GM20431 (cell line): Measurements from ENCODE around the gene TTC12.

Source experiments
- in situ Hi-C: fragments of 300-500 bp; cut with MseI, MboI; formaldehyde crosslinking; loops from one replicate; pipeline ENCODE4 v1.15.0; 2020; ENCODE audit warnings: low sequenced_read_pairs; ENCODE audit not compliant: unreplicated experiment

The TTC12 gene

GRCh38 chr11:113314389-113315301 lies at the start of gene TTC12:
Gene TTC12, plus strand, starts transcription at chr11:113314583. Its CDS starts 1,675 bp downstream, at chr11:113316258.
- in situ Hi-C loops: loop anchor here (25.0 kb wide), 1 partner anchor 448 kb away; the partner anchor contains the start of gene ZW10

GRCh38 chr11:113265362-113265761 lies 49.0 kb upstream of the TTC12 start:
- in situ Hi-C loops: no loop called here

GRCh38 chr11:113267493-113267892 lies 46.9 kb upstream of the TTC12 start:
- in situ Hi-C loops: no loop called here

DNA sequence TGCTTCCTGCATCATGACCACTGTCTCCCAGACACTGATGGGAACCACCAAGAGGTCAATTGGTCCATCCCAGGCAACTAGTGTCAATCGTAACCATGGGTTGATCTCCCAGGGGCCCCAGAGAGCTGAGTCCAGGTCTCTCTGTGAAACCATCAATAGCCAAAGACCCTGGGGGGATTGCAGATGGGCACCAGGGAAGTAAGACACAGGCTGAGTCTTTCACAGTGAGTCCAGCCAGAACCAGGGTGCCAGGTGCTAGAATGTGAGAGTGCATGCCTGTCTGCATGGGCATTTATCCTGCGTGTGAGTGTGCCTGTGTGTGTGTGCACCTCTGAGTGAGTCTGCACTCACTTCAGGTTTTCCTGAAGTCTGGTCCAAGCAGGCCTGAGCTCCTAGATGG lies 45.3 kb upstream of the TTC12 start:
- in situ Hi-C loops: no loop called here

GRCh38 chr11:113269636-113270035 lies 44.7 kb upstream of the TTC12 start:
- in situ Hi-C loops: no loop called here

DNA sequence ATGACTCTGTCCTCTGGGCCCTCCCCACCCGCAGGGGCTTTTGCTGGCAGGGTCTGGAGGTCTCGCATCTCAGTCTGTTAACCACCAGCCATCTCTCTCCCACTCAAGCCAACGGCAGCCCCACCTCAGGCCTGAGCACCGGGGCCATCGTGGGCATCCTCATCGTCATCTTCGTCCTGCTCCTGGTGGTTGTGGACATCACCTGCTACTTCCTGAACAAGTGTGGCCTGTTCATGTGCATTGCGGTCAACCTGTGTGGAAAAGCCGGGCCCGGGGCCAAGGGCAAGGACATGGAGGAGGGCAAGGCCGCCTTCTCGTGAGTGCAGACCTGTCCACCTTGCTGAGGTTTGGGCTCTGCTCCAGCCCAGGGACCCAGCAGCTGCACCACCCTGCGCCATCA lies 44.3 kb upstream of the TTC12 start:
- in situ Hi-C loops: no loop called here

DNA sequence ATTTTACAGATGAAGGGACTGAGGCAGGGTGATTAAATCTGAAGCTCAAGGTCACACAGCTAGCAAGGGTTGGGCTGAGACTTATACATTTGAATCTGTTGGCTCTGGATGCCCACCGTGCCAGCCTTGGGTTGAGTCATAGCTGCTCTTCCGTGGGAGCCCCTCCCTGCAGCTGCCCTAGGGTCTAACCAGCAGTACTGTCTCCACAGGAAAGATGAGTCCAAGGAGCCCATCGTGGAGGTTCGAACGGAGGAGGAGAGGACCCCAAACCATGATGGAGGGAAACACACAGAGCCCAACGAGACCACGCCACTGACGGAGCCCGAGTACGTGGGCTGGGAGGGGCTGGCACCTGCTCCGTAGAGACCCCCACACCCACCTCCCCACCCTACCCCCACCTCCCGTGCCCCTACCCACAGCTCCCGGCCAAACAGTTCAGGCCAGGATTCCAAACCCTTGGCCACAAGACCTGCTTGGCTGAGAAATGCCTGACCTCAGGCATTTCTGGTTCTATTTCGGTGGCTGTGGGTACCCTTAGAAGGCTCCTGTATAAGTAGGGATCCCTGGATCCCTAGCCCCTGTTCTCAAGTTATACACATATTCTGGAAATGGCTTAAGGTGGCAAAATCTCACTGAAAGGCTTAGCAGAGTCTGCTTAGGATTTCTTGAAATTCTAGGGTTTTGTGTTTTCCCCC lies 42.7 kb upstream of the TTC12 start:
- in situ Hi-C loops: no loop called here

DNA sequence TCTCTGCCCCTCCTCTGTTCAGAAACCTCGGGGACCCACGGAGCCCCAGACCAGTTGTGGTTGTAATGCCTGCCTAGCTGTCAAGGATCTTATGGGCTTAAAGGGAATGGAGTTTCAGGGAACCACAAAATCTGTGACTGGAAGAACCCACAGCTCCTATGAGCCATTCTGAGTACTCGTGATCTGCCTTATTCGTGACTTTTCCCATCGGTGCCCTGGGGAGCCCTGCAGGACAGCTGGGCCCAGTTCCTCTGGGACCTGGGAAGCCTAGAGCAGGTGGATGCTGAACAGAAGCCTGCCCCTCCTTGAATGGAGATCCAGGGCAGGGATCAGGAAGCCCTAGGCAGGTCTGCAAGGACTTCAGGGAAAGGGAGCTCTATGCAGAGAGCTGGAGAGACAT lies 42.1 kb upstream of the TTC12 start:
- in situ Hi-C loops: no loop called here

DNA sequence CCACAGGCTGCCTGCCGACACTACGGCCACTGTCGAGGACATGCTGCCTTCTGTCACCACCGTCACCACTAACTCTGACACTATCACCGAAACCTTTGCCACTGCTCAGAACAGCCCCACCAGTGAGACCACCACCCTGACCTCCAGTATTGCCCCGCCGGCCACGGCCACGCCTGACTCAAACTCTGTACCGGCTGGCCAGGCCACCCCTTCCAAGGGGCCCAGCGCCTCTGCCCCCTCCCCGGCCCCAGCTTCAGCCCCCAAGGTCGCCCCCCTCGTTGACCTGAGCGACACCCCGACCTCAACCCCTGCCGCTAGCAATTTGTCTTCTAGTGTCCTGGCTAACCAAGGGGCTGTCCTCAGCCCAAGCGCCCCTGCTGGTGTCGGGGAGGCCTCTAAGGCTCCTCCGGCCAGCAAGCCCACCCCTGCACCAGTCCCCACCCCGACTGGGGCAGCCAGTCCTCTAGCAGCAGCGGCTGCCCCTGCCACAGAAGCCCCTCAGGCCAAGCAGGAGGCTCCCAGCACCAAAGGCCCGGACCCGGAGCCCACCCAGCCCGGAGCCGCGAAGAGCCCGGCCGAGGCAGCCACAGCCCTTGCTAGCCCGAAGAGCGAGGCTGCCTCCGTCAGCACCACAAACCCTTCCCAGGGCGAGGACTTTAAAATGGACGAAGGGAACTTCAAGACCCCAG lies 41.3 kb upstream of the TTC12 start:
- in situ Hi-C loops: no loop called here

GRCh38 chr11:113273720-113274119 lies 40.7 kb upstream of the TTC12 start:
- in situ Hi-C loops: no loop called here

DNA sequence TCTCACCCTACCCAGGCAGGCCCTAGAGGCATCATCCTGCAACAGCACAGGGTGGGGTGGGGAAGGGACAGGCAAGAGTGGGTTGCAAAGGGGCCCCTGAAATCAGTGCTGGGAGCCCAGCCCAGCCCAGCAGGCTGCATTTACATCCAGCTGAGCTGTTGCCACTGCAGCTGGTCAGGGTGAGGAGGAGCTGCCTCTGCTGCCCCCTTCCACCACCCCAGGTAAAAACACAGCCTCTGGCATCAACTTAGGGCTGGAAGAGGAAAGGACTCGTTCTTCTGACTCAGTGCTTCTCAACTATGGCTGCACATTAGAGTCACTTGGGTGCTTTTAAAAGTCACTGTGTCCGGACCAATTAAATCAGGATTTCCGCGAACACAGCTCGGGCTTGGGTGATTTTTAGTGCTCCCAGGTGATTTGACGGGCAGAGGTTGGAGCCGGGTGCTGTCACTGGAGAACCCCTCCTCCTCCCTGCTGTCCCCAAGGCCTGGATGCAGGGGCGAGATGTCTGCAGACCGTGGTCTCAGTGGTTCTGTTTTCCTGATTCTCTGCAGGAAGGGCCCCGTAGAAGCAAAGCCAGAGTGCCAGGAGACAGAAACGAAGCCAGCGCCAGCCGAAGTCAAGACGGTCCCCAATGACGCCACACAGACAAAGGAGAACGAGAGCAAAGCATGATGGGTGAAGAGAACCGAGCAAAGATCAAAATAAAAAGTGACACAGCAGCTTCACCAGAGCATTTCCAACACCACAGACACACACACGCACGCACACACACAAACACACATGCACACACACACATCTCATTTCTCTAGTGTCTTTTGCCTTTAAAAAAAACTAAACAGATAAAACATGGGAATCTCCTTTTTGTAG lies 39.4 kb upstream of the TTC12 start:
- in situ Hi-C loops: loop anchor here (25.0 kb wide), 1 partner anchor 688 kb away; no protein-coding TSS in a partner anchor

- in situ Hi-C loops: loop anchor here (25.0 kb wide), 1 partner anchor 688 kb away; no protein-coding TSS in a partner anchor
Measured at GRCh38 chr11:113275602-113276001, 38.8 kb upstream of the TTC12 start.

GRCh38 chr11:113276466-113276865 lies 37.9 kb upstream of the TTC12 start:
- in situ Hi-C loops: loop anchor here (25.0 kb wide), 1 partner anchor 689 kb away; no protein-coding TSS in a partner anchor

GRCh38 chr11:113277907-113278306 lies 36.5 kb upstream of the TTC12 start:
- in situ Hi-C loops: loop anchor here (25.0 kb wide), 1 partner anchor 691 kb away; no protein-coding TSS in a partner anchor

GRCh38 chr11:113278481-113278880 lies 35.9 kb upstream of the TTC12 start:
- in situ Hi-C loops: loop anchor here (25.0 kb wide), 1 partner anchor 691 kb away; no protein-coding TSS in a partner anchor

DNA sequence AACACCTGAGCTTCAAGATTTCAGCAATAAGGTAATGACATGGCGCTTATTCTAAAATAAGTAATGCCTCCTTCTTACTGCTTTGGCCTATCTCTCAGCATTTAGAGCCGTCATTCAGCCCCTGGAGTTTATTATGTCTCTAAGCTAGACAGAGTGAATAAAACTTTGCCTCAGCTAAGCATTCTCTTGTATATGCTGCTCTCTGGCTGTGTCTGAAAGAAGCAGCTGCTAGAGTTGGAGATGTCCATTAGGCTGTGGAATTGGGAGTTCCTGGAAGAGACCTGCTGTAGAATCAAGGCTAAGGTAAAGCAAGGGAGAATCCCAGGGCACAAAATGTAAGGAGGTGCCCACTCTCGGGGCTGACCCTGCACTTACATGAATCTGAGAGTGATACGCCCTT lies 35.5 kb upstream of the TTC12 start:
- in situ Hi-C loops: loop anchor here (25.0 kb wide), 1 partner anchor 692 kb away; no protein-coding TSS in a partner anchor

DNA sequence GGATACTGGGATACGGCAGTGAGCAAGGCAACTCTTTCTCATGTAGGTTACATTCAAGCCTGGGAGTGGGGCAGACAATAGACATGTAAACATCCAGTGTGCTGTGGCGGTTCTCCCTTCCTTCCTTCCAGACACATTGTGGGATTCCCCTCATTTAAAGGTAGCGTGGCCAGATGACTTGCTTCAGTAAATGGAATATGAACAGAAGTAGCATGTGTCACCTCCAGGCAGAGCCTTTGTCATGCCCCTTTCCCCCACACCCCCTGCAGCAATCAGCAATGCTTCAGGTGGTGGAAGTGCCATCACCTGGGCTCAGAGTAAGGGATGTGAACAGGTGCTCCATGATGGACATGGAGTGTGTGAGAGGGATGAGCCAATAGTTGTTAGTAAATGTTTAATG lies 34.8 kb upstream of the TTC12 start:
- in situ Hi-C loops: loop anchor here (25.0 kb wide), 1 partner anchor 692 kb away; no protein-coding TSS in a partner anchor

- in situ Hi-C loops: loop anchor here (25.0 kb wide), 1 partner anchor 694 kb away; no protein-coding TSS in a partner anchor
Measured at GRCh38 chr11:113281052-113281725, 33.2 kb upstream of the TTC12 start.
